ENCODE data around the gene PLCH1.

GRCh38 chr3:155520463-155520862 lies 224.4 kb downstream of the PLCH1 start:
- TF ChIP-seq CTCF (IDR thresholded peaks at IDR 0.05) (no peak), POLR2A (IDR thresholded peaks at IDR 0.05) (no peak)
